Measurements from ENCODE around the gene CEACAM19.
"Not testable (repeated sequence)": the region's sequence is repeated elsewhere in the genome, so short reads cannot be mapped to it uniquely, and the experiment has no call there.

Gene CEACAM19, protein sequence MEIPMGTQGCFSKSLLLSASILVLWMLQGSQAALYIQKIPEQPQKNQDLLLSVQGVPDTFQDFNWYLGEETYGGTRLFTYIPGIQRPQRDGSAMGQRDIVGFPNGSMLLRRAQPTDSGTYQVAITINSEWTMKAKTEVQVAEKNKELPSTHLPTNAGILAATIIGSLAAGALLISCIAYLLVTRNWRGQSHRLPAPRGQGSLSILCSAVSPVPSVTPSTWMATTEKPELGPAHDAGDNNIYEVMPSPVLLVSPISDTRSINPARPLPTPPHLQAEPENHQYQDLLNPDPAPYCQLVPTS

DNA sequence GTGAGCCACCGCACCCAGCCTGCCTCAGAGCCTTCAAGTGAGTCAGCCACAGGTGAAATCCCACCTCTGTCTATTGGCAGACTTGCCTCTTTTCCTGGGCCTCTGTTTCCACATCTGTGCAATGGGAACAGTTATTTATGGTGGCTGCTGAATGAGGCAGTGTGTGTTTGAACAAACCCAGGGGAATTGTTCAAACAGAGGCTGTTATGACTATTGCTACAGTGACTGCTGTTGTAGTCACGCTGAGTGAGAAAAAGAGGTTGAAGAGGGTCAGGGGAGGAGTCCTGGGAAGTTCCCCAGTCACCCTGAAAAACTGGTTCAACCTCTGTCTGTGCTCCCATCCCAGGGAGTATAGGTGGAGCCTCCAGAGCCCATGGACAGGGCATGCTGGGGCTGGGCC is at the start of gene CEACAM19:
Gene CEACAM19 (plus strand): TSS at position 83 of the 400 bp plus-strand sequence. CDS start 450 bp downstream, outside the sequence.
- no peak for DNase-seq (ENCODE audit: low read depth, low spot score)

DNA sequence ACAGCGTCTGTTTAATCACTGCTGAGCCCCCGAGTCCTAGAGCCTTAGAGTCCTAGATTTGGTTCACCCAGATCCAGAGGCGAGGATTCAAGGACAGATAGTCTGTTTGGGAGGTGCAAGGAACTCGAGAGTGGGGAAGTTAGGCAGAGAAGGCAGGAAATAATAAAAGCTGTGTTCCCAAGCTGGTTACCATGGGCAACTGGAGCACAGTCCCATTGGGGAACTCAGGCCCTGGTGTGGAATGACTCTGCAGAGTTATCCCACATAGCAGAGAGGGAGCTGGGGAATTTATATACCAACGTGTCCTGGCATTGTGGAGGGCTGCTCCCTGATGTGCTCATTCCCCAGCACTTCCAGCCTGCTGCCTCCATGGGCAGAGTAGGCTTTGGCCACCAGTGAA is 48.2 kb upstream of the CEACAM19 start:
- DNase-seq (ENCODE audit: low read depth, low spot score), result no peak

DNA sequence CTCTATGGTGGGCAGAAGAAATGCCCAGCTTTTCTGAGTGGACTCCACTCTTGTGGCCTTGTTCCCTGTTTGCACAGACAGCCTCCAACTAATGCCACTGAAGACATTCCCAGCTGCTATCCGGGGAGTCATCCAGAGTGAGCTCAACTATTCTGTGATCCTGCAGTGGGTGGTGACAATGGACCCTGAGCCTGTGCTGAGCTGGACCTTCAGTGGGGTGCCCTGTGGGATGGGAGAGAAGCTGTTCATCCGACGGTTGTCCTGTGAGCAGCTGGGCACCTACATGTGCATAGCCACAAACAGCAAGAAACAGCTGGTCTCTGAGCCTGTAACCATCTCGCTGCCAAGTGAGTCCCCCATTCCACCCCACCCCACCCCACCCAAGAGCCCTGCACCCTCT is 47.7 kb upstream of the CEACAM19 start:
- DNase-seq (ENCODE audit: low read depth, low spot score), result no peak

DNA sequence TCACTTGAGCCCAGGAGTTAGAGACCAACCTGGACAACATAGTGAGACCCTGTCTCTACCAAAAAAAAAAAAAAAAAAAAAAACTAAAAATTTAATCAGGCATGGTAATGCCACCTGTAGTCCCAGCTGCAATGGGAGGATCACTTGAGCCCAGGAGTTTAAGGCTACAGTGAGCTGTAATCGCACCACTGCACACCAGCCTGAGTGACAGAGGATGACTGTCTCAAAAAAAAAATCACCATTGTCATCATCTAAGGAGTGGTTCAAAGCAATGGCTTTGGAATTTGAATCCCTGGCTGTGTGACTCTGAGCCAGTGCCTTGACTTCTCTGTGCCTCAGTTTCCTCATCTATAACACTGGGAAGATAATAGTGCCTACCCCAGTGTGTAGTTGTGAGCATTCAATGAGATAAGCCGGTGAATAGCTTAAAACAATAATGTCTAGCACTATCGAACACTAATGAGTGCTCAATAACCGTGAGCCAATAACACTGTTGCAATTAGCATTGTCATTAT is 46.4 kb upstream of the CEACAM19 start:
- DNase-seq (ENCODE audit: low read depth, low spot score), result no peak

DNA sequence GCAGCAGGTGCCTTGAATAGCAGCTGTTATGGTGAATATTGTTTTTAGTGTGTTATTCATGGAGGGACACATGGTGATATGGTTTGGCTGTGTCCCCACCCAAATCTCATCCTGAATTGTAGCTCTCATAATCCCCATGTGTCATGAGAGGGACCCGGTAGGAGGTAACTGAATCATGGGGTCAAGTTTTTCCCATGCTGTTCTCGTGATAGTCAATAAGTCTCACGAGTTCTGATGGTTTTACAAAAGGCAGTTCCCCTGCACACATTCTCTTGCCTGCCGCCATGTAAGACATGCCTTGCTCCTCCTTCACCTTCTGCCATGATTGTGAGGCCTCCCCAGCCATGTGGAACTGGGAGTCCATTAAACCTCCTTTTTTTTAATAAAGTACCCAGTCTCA is 45.6 kb upstream of the CEACAM19 start:
- not testable (repeated sequence) for DNase-seq (ENCODE audit: low read depth, low spot score)

DNA sequence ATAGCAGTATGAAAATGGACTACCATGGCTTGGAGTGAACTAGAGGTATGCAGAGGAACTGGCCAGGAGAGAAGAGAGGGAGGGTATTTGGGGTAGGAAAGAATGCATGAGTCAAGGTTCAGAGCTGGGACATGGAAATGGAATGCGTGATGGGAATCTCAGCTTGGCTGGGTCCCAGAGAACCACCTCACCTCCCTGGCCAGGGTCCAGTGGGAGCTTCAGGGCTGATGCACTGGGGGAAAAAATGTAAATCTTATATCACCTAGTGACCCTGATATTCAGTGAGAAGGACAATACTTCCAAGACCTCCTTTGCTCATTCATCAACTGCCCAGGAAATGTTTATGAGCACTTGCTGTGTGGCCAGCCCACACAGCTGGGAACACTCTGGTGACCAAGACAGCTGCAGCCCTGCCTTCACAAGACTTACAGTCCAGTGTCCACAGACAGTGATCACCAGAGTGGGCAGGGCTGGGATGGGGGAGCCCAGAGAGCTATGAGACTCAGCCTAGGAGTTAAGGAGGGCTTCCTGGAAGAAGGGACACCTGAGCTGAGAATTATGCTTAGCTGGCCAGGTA is 45.1 kb upstream of the CEACAM19 start:
- no peak for DNase-seq (ENCODE audit: low read depth, low spot score)

DNA sequence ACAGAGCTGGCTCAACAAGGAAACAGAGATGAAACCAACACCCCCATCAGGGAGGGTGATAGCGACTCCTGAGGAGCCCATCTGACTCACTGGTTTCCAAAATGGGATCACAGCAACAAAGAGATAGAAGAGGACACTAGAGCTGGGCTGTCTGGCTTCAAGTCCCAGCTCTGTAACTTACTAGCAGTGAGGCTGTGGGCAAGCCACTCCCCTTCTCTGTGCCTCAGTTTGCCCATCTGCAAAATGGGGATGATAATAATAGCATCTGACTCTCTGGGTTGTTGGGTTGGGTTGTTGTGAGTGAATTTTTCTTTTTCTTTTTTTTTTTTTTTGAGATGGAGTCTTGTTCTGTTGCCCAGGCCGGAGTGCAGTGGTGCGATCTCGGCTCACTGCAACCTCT is 43.7 kb upstream of the CEACAM19 start:
- DNase-seq (ENCODE audit: low read depth, low spot score), result no peak

DNA sequence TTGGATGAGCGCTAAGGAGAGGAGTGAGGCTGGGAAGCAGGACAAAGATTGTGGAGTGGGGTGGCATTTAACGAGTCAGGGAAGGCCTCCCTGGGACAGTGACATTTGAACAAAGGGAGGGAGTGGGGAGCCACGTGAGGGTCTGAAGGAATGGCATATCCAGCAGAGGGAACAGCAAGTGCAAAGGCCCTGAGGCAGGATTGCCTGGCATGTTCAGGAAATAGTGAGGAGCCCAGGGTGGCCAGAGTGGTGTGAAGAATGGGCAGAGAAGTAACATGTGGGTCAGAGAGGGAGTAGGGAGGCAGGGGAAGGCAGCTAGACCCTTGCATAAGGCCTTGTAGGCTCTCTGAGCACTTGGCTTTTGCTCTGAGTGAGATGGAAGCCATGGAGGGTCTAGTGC is 42.5 kb upstream of the CEACAM19 start:
- DNase-seq (ENCODE audit: low read depth, low spot score), result no peak

DNA sequence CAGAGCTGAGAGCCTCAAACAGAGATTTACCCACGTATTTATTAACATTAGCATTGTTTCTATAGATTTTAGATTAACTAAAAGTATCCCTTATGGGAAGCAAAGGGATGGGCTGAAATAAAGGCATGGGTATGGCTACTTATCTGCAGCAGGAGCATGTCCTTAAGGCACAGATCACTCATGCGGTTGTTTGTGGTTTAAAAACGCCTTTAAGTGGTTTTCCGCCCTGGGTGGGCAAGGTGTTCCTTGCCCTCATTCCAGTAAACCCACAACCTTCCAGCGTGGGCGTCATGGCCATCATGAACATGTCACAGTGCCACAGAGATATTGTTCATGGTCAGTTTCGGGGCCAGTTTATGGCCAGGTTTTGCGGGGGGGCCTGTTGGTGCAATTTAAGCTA is 39.7 kb upstream of the CEACAM19 start:
- not testable (repeated sequence) for DNase-seq (ENCODE audit: low read depth, low spot score)

DNA sequence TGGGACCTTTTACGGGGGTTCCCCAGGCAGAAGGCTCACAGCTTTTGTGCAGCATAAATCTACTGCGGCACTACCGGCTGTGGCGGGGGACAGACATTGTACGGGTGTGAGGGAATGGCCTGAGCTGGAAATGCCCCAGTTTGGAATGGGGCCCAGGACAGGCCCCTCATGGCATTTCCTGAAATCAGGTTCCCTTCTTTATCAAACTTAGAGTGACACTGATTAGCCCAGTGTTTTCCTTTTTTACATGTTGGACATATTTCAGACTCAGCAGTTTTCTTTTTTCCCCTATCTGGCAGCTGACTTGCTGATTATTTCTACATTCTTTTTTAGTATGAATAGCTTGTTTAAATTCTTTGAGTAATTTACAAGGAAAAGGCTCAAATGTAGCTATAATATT is 37.2 kb upstream of the CEACAM19 start:
- DNase-seq (ENCODE audit: low read depth, low spot score), result not testable (repeated sequence)

DNA sequence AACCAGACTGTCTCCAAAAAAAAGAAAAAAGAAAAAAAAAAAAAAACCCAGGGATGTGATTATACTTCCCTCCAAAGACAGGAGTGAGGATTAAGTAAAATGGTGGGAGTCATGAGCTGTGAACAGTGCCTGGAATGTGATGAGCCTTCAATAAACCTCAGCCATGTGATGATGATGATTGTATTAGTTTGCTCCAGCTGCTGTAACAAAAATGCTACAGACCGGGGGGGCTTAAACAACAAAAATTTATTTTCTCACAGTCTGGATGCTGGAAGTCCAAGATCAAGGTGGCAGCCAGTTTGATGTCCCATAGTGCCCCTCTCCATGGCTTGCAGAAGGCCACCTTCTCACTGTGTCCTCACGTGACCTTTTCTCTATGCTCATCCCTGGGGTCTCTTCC is 36.5 kb upstream of the CEACAM19 start:
- no peak for DNase-seq (ENCODE audit: low read depth, low spot score)

DNA sequence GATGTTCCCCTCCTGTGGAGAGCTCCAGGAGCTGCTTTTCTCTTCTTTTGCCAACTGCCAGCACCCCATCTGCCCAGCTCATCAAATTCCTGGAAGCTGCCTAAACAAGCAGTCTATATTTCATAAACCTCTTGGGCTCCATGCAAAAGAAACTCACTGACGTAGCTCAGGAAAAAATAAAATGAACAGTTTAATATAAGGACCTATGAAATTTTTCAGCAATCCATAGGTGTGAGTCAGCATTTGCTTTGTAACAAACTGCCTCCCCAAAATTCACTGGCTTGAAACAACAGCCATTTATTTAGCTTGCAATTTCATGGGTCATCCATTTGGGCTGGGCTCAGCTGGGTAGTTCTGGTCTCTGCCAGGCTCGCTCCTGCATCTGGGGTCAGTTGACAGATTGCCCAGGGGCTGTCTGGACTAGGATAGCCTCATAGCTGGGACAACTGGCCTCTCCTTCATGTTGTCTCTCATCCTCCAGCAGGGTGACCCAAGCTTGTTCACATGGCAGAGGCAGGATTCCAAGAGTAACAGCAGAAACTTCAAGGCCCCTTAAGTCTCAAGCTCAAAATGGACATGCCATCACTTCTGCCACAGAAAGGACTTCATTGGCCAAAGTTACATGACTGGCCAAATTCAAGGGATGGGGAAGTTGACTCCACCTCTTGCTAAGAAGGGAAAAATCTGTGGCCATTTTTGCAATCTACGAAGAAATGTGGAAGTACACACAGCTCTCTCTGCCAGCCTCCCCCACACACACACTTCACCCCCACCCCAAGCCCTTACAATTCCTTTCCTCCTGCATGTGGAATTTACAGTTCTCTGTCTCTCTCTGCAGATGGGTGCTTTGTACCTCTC is 35.5 kb upstream of the CEACAM19 start:
- DNase-seq (ENCODE audit: low read depth, low spot score), result peak; percentile 45

DNA sequence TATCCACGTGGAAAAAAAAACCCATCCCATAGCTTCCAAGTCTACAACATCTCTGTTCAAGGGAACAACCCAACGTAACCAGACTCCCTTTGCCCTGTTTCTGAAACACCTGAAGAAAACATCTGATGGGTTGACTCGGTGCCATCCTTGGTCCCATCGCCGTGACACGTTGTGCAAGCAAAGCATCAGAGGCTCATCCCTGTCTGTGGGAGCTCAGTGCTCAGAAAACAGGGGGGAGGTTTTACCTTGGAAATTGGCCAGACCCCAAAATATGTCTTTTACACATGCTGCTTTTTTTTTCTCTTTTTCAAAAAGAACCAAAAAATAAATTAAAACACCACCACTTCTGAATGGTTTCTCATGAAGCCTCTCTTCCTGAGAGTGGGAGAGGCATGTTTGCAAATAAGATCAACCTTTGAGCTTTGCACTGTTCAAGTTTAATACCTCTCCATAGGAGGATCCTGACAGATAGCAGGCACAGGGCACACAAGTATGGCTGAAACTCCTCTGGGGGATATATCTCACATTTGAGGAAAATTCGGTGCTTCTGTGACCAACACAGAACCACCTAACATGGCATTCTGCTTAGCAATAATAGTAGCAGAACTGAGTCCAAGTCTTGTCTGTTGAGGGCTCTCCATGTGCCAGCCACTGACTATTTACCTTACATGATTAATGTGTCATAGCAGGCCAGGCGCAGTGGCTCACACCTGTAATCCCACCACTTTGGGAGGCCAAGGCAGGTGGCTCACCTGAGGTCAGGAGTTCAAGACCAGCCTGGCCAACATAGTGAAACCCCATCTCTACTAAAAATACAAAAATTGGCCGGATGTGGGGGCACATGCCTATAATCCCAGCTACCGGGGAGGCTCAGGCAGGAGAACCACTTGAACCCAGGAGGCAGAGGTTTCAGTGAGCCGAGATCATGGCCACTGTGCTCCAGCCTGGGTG is 34.6 kb upstream of the CEACAM19 start:
- DNase-seq (ENCODE audit: low read depth, low spot score), result no peak

DNA sequence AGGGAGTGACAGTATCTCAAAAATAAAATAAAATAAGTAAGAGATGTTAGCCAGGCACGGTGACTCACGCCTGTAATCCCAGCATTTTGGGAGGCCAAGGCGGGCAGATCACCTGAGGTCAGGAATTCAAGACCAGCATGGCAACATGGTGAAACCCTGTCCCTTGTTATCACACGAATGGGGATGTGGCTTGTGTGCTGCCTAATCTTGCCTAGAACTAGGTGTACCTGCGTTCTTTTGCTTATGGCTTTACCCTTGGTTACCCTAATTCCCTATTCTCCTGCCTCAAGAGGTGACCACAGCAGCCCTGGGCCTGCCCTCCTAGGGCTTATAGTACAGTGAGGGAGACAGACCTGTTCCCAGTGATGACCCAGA is 33.9 kb upstream of the CEACAM19 start:
- DNase-seq (ENCODE audit: low read depth, low spot score), result no peak

DNA sequence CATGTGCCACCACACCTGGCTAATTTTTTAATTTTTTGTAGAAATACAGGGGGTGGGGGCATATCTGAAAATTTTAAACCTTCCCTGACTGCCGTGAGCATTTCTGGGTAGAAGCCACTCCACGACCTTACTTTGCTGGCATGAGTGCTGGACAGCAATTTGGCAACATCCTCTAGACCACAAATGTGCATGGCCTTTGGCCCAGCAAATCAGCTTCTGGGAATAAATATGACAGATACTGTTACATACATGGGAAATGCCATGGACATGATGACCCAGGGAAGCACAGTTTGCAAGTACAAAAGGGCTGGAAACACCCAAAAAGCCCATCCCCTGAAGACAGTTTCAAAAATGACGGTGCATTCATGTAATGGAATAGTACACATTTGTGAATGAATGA is 30.8 kb upstream of the CEACAM19 start:
- DNase-seq (ENCODE audit: low read depth, low spot score), result no peak

DNA sequence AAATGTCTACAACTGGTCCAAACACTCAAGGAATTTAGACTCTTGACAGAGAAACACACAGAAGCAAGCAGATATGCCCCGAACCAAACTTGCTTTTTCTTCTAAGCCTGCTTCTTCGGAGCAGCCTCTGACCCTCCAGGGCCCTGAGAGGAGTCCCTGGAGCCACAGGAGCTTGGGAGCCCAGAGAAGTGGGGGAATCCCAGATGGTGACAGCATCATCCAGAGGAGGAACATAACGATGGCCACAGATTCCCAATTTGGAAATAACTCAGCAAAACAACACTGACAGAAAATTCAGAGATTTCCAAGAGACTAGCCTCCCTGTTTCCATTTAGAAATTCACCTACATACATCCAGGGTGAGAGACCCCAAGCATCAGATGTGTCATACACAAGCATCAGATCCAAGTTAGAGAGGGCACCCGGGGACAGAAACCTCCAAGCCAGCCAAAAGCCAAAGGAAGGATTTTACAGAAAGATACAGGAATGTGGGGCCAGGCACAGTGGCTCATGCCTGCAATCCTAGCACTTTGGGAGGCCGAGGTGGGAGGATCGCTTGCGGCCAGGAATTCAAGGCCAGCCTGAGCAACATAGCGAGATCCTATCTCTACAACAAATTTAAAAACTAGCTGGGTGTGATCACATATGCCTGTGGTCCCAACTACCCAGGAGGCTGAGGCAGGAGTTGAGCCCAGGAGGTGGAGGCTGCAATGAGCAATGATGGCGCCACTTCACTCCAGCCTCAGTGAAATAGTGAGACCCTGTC is 29.6 kb upstream of the CEACAM19 start:
- no peak for DNase-seq (ENCODE audit: low read depth, low spot score)

DNA sequence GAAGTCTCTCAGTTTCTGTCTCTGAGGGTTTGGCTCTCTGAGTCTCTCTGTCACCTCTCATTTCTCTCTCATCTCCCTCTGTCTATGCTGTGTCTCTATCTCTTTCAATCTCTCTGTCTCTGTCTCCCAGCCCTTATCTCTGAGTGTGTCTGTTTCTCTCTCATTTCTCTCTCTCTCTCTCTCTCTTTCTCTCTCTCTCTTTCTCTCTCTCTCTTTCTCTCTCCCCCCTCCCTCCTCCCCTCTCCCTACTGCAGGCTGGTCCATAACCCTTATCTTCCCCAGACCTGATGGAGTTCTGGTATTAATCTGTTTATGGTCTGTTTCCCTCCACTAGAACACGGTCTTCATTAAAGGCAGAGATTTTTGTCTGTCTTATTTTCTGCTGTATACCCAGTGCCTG is 28.9 kb upstream of the CEACAM19 start:
- no peak for DNase-seq (ENCODE audit: low read depth, low spot score)

DNA sequence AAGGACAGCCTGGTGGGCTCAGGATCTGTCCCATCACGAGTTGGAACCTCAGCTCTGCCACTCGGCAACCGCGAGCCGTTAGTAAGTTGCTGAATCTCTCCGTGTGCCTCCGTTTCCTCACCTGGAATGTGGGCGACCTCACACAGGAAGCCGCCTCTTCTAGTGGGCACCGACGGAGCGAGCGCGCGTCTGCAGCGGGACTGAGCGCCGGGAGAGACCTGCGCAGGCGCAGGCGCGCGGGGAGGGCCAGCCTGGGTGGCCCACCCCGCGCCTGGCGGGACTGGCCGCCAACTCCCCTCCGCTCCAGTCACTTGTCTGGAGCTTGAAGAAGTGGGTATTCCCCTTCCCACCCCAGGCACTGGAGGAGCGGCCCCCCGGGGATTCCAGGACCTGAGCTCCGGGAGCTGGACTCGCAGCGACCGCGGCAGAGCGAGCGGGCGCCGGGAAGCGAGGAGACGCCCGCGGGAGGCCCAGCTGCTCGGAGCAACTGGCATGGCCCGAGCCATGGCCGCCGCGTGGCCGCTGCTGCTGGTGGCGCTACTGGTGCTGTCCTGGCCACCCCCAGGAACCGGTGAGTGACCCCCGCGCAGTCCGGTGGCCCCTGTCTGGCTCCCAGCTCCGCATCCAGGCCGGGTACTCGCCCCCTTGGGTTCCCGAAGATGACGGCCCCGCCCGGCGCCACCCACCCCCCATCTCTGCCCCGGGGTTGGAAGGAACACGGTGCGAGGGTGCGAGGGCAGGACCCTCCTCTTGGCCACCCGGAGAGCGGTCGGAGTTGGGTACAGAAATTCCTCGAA is 27.5 kb upstream of the CEACAM19 start, which contains the start of gene PVR:
Gene PVR (plus strand): TSS at position 306 of the 797 bp plus-strand sequence. CDS start 187 bp downstream, at position 493.
- DNase-seq (ENCODE audit: low read depth, low spot score), result peak; percentile 88

DNA sequence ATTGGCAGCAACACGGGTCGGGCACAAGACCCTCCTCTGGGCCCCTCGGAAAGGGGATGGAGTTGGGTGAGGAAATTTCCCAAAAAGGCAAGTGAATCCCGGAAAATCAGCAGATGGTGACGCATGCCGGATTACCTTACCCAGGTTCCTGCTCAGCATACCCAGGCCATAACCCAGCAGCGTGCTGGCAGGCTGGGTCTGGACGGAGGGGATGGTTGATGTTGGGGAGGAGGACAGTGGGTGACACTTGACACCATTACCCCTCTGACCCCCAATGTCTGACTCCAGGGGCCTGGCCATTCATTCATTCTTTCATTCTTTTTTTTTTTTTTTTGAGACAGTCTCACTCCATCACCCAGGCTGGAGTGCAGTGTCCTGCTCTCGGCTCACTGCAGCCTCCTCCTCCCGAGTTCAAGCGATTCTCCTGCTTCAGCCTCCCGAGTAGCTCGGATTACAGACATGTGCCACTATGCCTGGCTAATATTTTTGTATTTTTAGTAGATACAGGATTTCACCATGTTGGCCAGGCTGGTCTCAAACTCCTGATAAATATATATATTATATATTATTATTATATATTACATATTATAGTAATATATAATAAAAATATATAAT is 26.8 kb upstream of the CEACAM19 start:
- peak; percentile 85 for DNase-seq (ENCODE audit: low read depth, low spot score)

Measured in ELF-1 (cell line).